ENCODE data around the gene HIP1R. TPM values are rescaled to one million over a fixed set of nuclear protein-coding genes. Genes with fewer than 3 reads are reported as not detected.
A peak's percentile ranks its signal among the peaks of the same experiment; 100 is the strongest.

Gene HIP1R
- total and polyA plus RNA-seq, 2 experiments from 2014 or later: 8.0 to 22.1 TPM

- Mint-ChIP-seq H3K27ac (no peak overlapping the region), H3K27me3 (ENCODE audit: insufficient read depth, low read depth, poor library complexity) (peaks cover 29% of the 10 kb centered on the region), H3K36me3 (ENCODE audit: low read depth) (no peaks in the 10 kb centered on the region), H3K9me3 (no peaks in the 10 kb centered on the region), H3K4me1 (peaks cover 21% of the 10 kb centered on the region), H3K4me3 (no peak overlapping the region; the same call in 2 of the 3 replicates)
- Histone ChIP-seq H2AFZ (no peak overlapping the region), H3K27ac (ENCODE audit: low read depth) (no peak overlapping the region), H3K4me3 (no peak overlapping the region), H3K9me2 (ENCODE audit: insufficient read depth) (no peaks in the 10 kb centered on the region), H3K27me3 (ENCODE audit: insufficient read depth) (peaks cover 9% of the 10 kb centered on the region; the same call in 1 of the 2 replicates), H3F3A (replicated peaks; ENCODE audit: low read depth) (no peaks in the 10 kb centered on the region), H3K4me2 (no peak overlapping the region), H3K79me2 (replicated peaks; ENCODE audit: insufficient read depth) (peaks cover 7% of the 10 kb centered on the region), H3K4me1 (ENCODE audit: insufficient read depth) (peaks cover 7% of the 10 kb centered on the region; the same call in 1 of the 2 replicates), H4K20me1 (replicated peaks; ENCODE audit: insufficient read depth) (peaks cover 14% of the 10 kb centered on the region), H3K36me3 (ENCODE audit: insufficient read depth) (no peaks in the 10 kb centered on the region)
- DNase-seq (ENCODE audit: low spot score) (no peak), ATAC-seq (peak; percentile 11; the same call in 2 of the 3 replicates)
- TF ChIP-seq ZNF331 (CRISPR knock-in tag; IDR thresholded peaks at IDR 0.05; ENCODE audit: low read depth) (no peak), ETS1 (IDR thresholded peaks at IDR 0.05) (no peak), CTCF (conservative IDR thresholded peaks at IDR 0.05; ENCODE audit: low read depth in 2 of 2) (peak in 1 of 2 experiments; percentile 20; a peak in 1 of 4 replicates), ZNF462 (CRISPR knock-in tag; IDR thresholded peaks at IDR 0.05) (no peak)
Observed at GRCh38 chr12:122842505-122843405, 7.5 kb downstream of the HIP1R start.

Data from GM23338 (cell line).